ENCODE results near the gene TMEM244. TPM values are rescaled to one million over a fixed set of nuclear protein-coding genes. Genes with fewer than 3 reads are reported as not detected.

TMEM244 gene
- total RNA-seq, 1 donor from 2014 or later = not detected

Other genes starting within 250 kb of the TMEM244 start
- 102 TPM for gene ARHGAP18, start 151.1 kb downstream of the TMEM244 start, total RNA-seq (ENCODE audit: unreplicated experiment)
- gene L3MBTL3, start 157.3 kb upstream of the TMEM244 start, total RNA-seq (ENCODE audit: unreplicated experiment) = 47.9 TPM